BE2C (cell line): ENCODE data around the gene CLASRP.

Experiments used
- DNase-seq: peaks from one replicate; pipeline ENCODE4 v3.0.0-alpha.2; 2020
- H3K27me3 ChIP-seq: fragments of 250-450 bp; sonication (Bioruptor Pico); 2 replicates; pipeline ENCODE4 v1.5.1; 2020; ENCODE audit warnings: mild to moderate bottlenecking
- H3K36me3 ChIP-seq: fragments of 250-450 bp; sonication (Bioruptor Pico); 2 replicates; pipeline ENCODE4 v1.5.1; 2020; ENCODE audit warnings: mild to moderate bottlenecking
- H3K4me1 ChIP-seq: fragments of 250-450 bp; sonication (Bioruptor Pico); 2 replicates; pipeline ENCODE4 v1.5.1; 2020
- H3K4me3 ChIP-seq: 2 replicates; pipeline ENCODE4 v1.5.1; 2011; ENCODE audit warnings: low read depth, low read length
- H3K9me3 ChIP-seq: fragments of 250-450 bp; sonication (Bioruptor Pico); 2 replicates; pipeline ENCODE4 v1.5.1; 2020
- TF ChIP-seq, protein P1 (sequence below): IDR thresholded peaks from 2 replicates; pipeline ENCODE4 v1.5.1; 2012; ENCODE audit warnings: mild to moderate bottlenecking, low read depth, low read length

CLASRP gene

DNA sequence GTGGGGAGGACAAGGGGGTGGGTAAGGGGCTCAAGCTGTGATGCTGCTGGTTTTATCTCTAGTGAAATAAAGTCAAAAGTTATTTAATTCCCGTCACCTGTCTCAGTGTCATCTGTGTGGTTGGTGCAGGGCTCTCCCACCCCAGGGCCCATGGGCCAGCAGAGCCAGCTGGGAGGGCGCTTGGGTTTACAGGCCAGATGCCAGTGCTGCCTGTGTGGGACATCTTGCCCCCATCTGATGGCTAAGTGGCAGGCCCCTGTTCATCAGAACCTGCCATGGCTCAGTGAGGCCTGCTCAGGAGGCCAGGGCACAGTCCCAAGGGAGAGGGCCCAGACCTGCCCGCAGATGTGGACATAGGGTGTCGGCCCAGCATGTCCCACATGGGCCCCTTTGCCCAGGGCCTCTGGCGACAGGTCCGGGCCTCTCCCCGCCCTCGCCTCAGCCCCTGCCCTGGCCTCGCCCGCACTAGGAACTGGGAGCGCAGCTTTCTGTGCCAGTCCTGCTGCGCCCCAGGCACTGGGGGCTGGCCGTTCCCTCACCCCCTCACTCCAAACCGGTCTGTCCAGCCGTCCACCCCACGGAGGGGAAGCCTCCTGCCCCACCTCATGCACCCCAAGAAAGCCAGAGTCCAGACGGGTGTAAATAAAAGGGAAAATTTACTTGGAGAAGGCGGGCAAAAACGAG, 32.2 kb downstream of the CLASRP start:
- H3K36me3 ChIP-seq = peaks cover 57% of the 10 kb centered on the region
- H3K4me3 ChIP-seq = no peak overlapping the region
- TF ChIP-seq, protein P1, sequence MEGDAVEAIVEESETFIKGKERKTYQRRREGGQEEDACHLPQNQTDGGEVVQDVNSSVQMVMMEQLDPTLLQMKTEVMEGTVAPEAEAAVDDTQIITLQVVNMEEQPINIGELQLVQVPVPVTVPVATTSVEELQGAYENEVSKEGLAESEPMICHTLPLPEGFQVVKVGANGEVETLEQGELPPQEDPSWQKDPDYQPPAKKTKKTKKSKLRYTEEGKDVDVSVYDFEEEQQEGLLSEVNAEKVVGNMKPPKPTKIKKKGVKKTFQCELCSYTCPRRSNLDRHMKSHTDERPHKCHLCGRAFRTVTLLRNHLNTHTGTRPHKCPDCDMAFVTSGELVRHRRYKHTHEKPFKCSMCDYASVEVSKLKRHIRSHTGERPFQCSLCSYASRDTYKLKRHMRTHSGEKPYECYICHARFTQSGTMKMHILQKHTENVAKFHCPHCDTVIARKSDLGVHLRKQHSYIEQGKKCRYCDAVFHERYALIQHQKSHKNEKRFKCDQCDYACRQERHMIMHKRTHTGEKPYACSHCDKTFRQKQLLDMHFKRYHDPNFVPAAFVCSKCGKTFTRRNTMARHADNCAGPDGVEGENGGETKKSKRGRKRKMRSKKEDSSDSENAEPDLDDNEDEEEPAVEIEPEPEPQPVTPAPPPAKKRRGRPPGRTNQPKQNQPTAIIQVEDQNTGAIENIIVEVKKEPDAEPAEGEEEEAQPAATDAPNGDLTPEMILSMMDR = no peak
- DNase-seq = no peak
- no peaks in the 10 kb centered on the region for H3K27me3 ChIP-seq
- H3K4me1 ChIP-seq = peaks cover 4% of the 10 kb centered on the region; the same call in 1 of the 2 replicates
- no peaks in the 10 kb centered on the region for H3K9me3 ChIP-seq

DNA sequence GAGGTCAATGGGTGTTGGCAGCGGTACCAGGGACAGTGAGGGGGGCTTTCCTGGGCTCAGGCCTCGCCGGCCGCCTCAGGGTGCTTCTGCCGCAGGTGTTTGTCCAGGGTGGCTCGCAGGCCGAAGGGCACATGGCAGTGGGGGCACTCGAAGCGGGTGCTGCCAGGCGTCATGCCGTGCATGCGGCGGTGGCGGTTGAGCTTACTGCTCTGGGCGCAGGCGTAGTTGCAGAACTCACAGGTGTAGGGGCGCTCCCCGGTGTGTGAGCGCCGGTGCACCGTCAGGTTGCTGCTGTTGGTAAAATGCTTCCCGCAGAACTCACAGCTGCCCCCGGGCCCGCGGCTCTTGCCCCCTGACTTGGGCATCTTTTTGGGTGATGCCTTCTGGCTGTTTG, 32.7 kb downstream of the CLASRP start:
- H3K36me3 ChIP-seq = peaks cover 55% of the 10 kb centered on the region
- TF ChIP-seq, protein P1 = no peak
- no peak for DNase-seq
- H3K27me3 ChIP-seq = no peaks in the 10 kb centered on the region
- H3K9me3 ChIP-seq = no peaks in the 10 kb centered on the region
- H3K4me1 ChIP-seq = peaks cover 4% of the 10 kb centered on the region; the same call in 1 of the 2 replicates
- no peak overlapping the region for H3K4me3 ChIP-seq

DNA sequence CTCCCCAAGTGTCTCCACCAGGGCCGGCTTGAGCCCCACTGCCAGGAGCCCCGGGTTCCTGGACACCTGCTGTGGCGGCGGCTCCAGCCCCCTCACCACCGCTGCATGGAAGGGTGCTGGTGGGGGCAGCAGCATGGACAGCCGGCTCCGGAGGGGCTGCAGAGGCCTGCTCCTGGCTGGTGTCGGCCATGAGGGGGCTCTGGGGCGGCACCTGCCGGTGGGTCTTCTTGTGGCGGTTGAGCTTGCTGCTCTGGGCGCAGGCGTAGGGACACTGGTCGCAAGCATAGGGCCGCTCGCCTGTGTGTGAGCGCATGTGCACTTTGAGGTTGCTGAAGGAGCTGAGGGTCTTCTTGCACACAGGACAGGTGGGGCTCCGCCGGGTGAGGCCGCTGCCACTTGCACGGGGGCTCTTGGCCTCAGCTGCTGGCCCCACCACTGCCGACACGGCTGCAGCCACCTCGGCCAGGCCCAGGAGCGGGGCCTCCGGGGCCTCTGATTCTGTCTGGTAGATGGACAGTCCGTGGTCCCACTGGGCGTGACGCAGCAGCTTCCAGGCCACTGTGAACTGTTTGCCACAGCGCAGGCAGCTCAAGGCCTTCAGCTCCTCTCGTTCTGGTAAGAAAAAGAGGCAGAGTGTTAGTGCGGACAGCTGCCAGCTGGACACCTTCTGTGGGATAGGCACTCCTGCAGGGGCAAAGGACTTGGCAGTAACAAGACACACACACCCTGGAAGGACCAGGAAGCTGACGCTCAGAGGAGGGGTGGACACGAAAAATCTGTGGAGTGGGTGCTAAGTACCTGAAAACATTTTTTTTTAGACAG, 33.3 kb downstream of the CLASRP start:
- H3K4me3 ChIP-seq = no peak overlapping the region
- peaks cover 7% of the 10 kb centered on the region for H3K4me1 ChIP-seq
- peaks cover 48% of the 10 kb centered on the region for H3K36me3 ChIP-seq
- TF ChIP-seq, protein P1 = no peak
- no peaks in the 10 kb centered on the region for H3K9me3 ChIP-seq
- no peak for DNase-seq
- H3K27me3 ChIP-seq = no peaks in the 10 kb centered on the region

DNA sequence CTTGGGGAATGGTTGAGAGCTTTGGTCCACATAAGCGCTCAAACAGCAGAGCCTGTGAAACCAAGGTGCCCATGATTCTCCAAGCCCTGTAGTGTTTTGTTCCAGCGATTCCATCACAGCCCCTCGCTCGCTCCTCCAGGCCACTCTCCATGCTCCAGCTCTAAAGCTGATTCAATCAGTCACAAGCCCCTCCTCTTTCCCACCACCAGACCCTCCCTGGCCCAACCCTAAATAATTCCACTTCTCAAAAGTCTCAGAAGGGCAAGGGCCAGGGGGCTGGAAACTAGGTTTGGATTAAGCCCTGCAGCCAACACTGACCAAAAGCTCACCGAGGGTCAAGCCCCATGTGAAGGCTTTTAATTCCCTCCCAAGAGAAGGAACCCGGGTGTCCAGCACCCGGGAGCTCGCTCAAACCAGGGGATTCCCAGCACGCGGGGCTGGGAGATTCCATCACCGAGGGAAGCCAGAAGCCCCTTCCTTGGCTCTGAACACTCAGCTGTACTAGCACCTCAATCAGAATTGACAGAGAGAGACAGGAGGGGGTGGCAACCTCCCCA, 36.0 kb downstream of the CLASRP start:
- Histone ChIP-seq H3K36me3 (peaks cover 27% of the 10 kb centered on the region), H3K4me3 (peak overlapping the region; percentile 19; the same call in 1 of the 2 replicates), H3K27me3 (no peaks in the 10 kb centered on the region), H3K9me3 (no peaks in the 10 kb centered on the region), H3K4me1 (peaks cover 7% of the 10 kb centered on the region)
- DNase-seq = no peak
- TF ChIP-seq, protein P1 = no peak

DNA sequence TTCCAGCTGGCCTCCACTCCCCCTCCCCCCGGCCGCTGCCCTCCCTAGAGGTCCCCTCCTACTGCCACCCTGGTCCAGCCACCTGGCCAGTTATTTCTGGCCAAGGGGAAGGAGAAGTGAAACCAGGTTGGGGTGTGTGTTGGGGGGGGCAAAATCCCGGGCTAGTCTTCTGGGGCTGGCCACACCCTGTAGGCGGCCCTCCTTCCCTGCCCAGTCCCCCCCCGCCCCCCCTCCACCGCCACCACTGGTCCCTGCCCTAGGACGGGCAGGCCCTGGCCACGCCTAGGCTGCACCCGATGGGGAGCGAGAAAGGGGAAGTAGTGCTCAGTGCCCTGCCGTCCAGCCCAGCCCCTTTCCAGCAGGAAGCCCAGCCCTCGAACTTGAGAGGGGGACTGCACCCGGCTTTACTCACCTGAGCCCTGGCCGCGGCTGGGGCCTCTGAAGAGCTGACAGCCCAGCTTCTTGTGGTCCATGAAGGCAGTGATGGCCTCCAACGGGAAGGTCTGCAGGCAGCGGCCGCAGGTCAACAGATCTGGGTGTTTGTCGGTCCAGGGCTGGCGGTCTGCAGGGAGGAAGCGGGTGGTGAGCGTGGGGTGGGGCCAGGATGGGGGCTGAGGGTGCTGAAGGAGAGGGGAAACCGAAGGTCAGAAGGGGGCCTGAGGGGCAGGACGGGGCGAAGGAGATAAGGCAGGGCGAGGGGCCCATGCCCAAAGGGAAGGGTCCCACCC, 36.6 kb downstream of the CLASRP start:
- H3K4me1 ChIP-seq = peaks cover 7% of the 10 kb centered on the region
- H3K4me3 ChIP-seq = peak overlapping the region; percentile 58
- peaks cover 20% of the 10 kb centered on the region for H3K36me3 ChIP-seq
- no peaks in the 10 kb centered on the region for H3K27me3 ChIP-seq
- no peaks in the 10 kb centered on the region for H3K9me3 ChIP-seq
- TF ChIP-seq, protein P1 = no peak
- no peak for DNase-seq
